Mesothelial cell of epicardium (in vitro differentiated cells): ENCODE data around the gene DLGAP1. TPM values are rescaled to one million over a fixed set of nuclear protein-coding genes. Genes with fewer than 3 reads are reported as not detected.

Experiments used
- DNase-seq, 2 experiments: peaks; one replicate each; pipeline ENCODE4 v3.0.0; 2021; ENCODE audit warnings: low spot score in 2 of 2; ENCODE audit not compliant: unreplicated experiment in 2 of 2
- H3K27ac Mint-ChIP-seq: 2 replicates; pipeline ENCODE4 v1.8.0; 2021; ENCODE audit warnings: mixed read lengths
- H3K27me3 Mint-ChIP-seq: 2 replicates; pipeline ENCODE4 v1.8.0; 2021; ENCODE audit warnings: low read depth, mixed read lengths
- H3K36me3 Mint-ChIP-seq: 2 replicates; pipeline ENCODE4 v1.8.0; 2021; ENCODE audit warnings: mixed read lengths
- H3K4me1 Mint-ChIP-seq: 2 replicates; pipeline ENCODE4 v1.8.0; 2021; ENCODE audit warnings: mixed read lengths
- H3K4me3 Mint-ChIP-seq: 2 replicates; pipeline ENCODE4 v1.8.0; 2021; ENCODE audit warnings: mild to moderate bottlenecking, moderate library complexity, mixed read lengths
- H3K9me3 Mint-ChIP-seq: 2 replicates; pipeline ENCODE4 v1.8.0; 2021; ENCODE audit warnings: mixed read lengths
- total RNA-seq: library from RNA; stranded (reverse); gene quantifications from 3 replicates; pipeline ENCODE4 v1.2.1, GENCODE V29; 2021
- TF ChIP-seq, protein P1 (sequence below): fragments of 200-600 bp; sonication (generic); IDR thresholded peaks from one replicate; pipeline ENCODE4 v1.5.0; 2021; ENCODE audit warnings: antibody characterized with exemption; ENCODE audit not compliant: unreplicated experiment

The DLGAP1 gene
- total RNA-seq, 1 donor from 2014 or later = 4.6 TPM

GRCh38 chr18:3790703-3791102 lies 664.4 kb downstream of the DLGAP1 start:
- Mint-ChIP-seq H3K36me3 (no peaks in the 10 kb centered on the region), H3K4me3 (no peak overlapping the region), H3K4me1 (peaks cover 28% of the 10 kb centered on the region), H3K27ac (no peak overlapping the region), H3K27me3 (no peaks in the 10 kb centered on the region), H3K9me3 (no peaks in the 10 kb centered on the region)
- DNase-seq = no peak
- TF ChIP-seq, protein P1, sequence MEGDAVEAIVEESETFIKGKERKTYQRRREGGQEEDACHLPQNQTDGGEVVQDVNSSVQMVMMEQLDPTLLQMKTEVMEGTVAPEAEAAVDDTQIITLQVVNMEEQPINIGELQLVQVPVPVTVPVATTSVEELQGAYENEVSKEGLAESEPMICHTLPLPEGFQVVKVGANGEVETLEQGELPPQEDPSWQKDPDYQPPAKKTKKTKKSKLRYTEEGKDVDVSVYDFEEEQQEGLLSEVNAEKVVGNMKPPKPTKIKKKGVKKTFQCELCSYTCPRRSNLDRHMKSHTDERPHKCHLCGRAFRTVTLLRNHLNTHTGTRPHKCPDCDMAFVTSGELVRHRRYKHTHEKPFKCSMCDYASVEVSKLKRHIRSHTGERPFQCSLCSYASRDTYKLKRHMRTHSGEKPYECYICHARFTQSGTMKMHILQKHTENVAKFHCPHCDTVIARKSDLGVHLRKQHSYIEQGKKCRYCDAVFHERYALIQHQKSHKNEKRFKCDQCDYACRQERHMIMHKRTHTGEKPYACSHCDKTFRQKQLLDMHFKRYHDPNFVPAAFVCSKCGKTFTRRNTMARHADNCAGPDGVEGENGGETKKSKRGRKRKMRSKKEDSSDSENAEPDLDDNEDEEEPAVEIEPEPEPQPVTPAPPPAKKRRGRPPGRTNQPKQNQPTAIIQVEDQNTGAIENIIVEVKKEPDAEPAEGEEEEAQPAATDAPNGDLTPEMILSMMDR = no peak

DNA sequence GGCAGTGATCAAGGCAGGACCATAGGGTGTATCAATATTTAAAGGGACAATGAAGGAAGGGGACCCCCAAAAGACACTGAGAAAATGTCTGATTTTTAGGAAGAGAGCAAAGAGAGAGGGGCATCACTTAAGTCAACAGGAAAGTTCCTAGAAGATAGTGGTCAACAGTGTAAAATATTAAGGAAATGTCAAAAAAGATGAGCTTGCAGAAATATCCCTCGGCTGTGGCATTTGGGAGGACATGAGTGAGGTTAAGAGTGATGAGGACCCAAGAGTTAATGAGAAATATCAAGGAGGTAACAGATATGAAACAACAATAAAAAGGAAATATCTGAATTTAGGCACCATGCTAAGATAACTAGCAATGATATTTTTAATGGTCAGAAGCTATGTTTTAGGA lies 665.6 kb downstream of the DLGAP1 start:
- no peak overlapping the region for H3K27ac Mint-ChIP-seq
- no peak overlapping the region for H3K4me3 Mint-ChIP-seq
- peaks cover 4% of the 10 kb centered on the region for H3K9me3 Mint-ChIP-seq
- H3K36me3 Mint-ChIP-seq = peaks cover 3% of the 10 kb centered on the region
- H3K27me3 Mint-ChIP-seq = no peaks in the 10 kb centered on the region
- no peak for DNase-seq
- peaks cover 23% of the 10 kb centered on the region for H3K4me1 Mint-ChIP-seq
- TF ChIP-seq, protein P1 = no peak

GRCh38 chr18:3784949-3785348 lies 670.2 kb downstream of the DLGAP1 start:
- Mint-ChIP-seq H3K27me3 (no peaks in the 10 kb centered on the region), H3K4me1 (peaks cover 10% of the 10 kb centered on the region), H3K27ac (no peak overlapping the region), H3K4me3 (no peak overlapping the region), H3K9me3 (peaks cover 22% of the 10 kb centered on the region), H3K36me3 (peaks cover 10% of the 10 kb centered on the region)
- no peak for DNase-seq
- TF ChIP-seq, protein P1 = no peak

GRCh38 chr18:3782901-3783300 lies 672.2 kb downstream of the DLGAP1 start:
- TF ChIP-seq, protein P1 = no peak
- peaks cover 22% of the 10 kb centered on the region for H3K9me3 Mint-ChIP-seq
- peaks cover 10% of the 10 kb centered on the region for H3K36me3 Mint-ChIP-seq
- no peak overlapping the region for H3K4me3 Mint-ChIP-seq
- no peak overlapping the region for H3K27ac Mint-ChIP-seq
- peaks cover 2% of the 10 kb centered on the region for H3K4me1 Mint-ChIP-seq
- DNase-seq = no peak
- H3K27me3 Mint-ChIP-seq = no peaks in the 10 kb centered on the region

GRCh38 chr18:3777719-3778118 lies 677.4 kb downstream of the DLGAP1 start:
- Mint-ChIP-seq H3K27me3 (no peaks in the 10 kb centered on the region), H3K27ac (no peak overlapping the region), H3K36me3 (peaks cover 1% of the 10 kb centered on the region), H3K4me1 (peaks cover 42% of the 10 kb centered on the region), H3K4me3 (no peak overlapping the region), H3K9me3 (peaks cover under 1% of the 10 kb centered on the region)
- no peak for DNase-seq
- TF ChIP-seq, protein P1 = no peak

DNA sequence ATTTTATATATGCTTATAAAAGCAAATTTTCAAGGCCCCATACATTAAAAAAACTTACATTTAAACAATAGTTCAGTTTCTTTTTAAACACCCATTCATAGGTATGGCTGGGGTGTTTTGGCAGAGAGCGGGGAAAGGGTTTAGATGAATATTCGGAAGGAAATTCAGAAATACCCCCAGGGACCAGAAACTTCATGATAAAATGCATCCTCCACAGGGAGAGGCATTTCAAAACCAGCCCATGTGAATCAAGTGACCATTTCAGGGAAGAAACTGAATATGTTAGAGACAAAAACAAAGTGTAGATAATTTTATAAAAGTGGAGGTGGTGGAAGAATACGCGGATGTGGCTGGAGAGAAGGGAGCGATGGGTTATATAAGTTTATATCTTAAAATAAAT lies 678.0 kb downstream of the DLGAP1 start:
- H3K27me3 Mint-ChIP-seq = no peaks in the 10 kb centered on the region
- TF ChIP-seq, protein P1 = no peak

More for the DNA sequence above, 678.0 kb downstream of the DLGAP1 start:
- no peaks in the 10 kb centered on the region for H3K9me3 Mint-ChIP-seq
- H3K36me3 Mint-ChIP-seq = peaks cover 1% of the 10 kb centered on the region
- peaks cover 46% of the 10 kb centered on the region for H3K4me1 Mint-ChIP-seq
- H3K27ac Mint-ChIP-seq = peak overlapping the region; percentile 0
- H3K4me3 Mint-ChIP-seq = no peak overlapping the region
- no peak for DNase-seq
